ENCODE results near the gene CISTR. TPM values are rescaled to one million over a fixed set of nuclear protein-coding genes. Genes with fewer than 3 reads are reported as not detected.

CISTR gene
- total RNA-seq, 1 experiment from 2014 or later: not detected

GRCh38 chr12:53696655-53697331 lies 55.0 kb downstream of the CISTR start:
- Mint-ChIP-seq H3K36me3 (ENCODE audit: insufficient read depth, unreplicated experiment) (no peaks in the 10 kb centered on the region), H3K4me1 (ENCODE audit: insufficient read depth, unreplicated experiment) (peaks cover 1% of the 10 kb centered on the region), H3K27ac (ENCODE audit: low read depth, unreplicated experiment) (no peak overlapping the region), H3K4me3 (ENCODE audit: unreplicated experiment) (no peak overlapping the region), H3K9me3 (ENCODE audit: unreplicated experiment) (peaks cover 2% of the 10 kb centered on the region), H3K27me3 (ENCODE audit: insufficient read depth, unreplicated experiment) (peaks cover 42% of the 10 kb centered on the region)
- TF ChIP-seq, protein P1, sequence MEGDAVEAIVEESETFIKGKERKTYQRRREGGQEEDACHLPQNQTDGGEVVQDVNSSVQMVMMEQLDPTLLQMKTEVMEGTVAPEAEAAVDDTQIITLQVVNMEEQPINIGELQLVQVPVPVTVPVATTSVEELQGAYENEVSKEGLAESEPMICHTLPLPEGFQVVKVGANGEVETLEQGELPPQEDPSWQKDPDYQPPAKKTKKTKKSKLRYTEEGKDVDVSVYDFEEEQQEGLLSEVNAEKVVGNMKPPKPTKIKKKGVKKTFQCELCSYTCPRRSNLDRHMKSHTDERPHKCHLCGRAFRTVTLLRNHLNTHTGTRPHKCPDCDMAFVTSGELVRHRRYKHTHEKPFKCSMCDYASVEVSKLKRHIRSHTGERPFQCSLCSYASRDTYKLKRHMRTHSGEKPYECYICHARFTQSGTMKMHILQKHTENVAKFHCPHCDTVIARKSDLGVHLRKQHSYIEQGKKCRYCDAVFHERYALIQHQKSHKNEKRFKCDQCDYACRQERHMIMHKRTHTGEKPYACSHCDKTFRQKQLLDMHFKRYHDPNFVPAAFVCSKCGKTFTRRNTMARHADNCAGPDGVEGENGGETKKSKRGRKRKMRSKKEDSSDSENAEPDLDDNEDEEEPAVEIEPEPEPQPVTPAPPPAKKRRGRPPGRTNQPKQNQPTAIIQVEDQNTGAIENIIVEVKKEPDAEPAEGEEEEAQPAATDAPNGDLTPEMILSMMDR (IDR thresholded peaks at IDR 0.05; ENCODE audit: unreplicated experiment): no peak
- POLR2A ChIA-PET: no interaction called here
- no peak for DNase-seq (ENCODE audit: unreplicated experiment)
- BruUV-seq (replicated peaks): no TSS peak
- CTCF ChIA-PET: interaction anchor here (1.0 to 4.5 kb wide), 3 partner anchors 47 to 50 kb away, joined by 3 to 172 read pairs (median 5); no protein-coding TSS in a partner anchor
- intact Hi-C loops (cut with micrococcal nuclease): no loop called here

Other genes starting within 250 kb of the CISTR start
- gene NPFF, start 244.5 kb downstream of the CISTR start, total RNA-seq (2022): not detected in 2 replicates
- 39.6 and 40.8 TPM in 2 replicates for gene ATF7, start 125.6 kb downstream of the CISTR start, total RNA-seq (2022)
- 328 and 381 TPM in 2 replicates for gene ATP5MC2, start 75.9 kb downstream of the CISTR start, total RNA-seq (2022)
- gene CALCOCO1, start 24.5 kb downstream of the CISTR start, total RNA-seq (2022): 49.4 and 74.6 TPM in 2 replicates
- 5.3 and 6.0 TPM in 2 replicates for gene HOXC13, start 186.9 kb upstream of the CISTR start, total RNA-seq (2022)
- not detected in 2 replicates for gene HOXC12, start 202.9 kb upstream of the CISTR start, total RNA-seq (2022)
- 1.2 and 1.6 TPM in 2 replicates for gene HOXC11, start 221.1 kb upstream of the CISTR start, total RNA-seq (2022)
- gene HOTAIR, start 223.0 kb upstream of the CISTR start, total RNA-seq (2022): 1.5 and 2.0 TPM in 2 replicates
- gene HOXC10, start 233.2 kb upstream of the CISTR start, total RNA-seq (2022): not detected in 2 replicates
- gene HOXC9, start 248.2 kb upstream of the CISTR start, total RNA-seq (2022): 5.2 and 6.0 TPM in 2 replicates

All from MCF 10A (cell line).